Measurements from ENCODE around the gene MED22.

- TF ChIP-seq POLR2A (IDR thresholded peaks at IDR 0.05) (no peak), CTCF (IDR thresholded peaks at IDR 0.05) (no peak)
Measured at GRCh38 chr9:133342069-133342406, 5.9 kb downstream of the MED22 start.

Data from lower leg skin (tissue), 3 donors.